GM19025 (cell line): ENCODE measurements around the gene THUMPD3.

Experiments
- ATAC-seq: cut with Tn5 transposase; IDR thresholded peaks from one replicate; pipeline ENCODE4 v1.9.1; 2021; ENCODE audit warnings: mild to moderate bottlenecking, low read depth, moderate library complexity; ENCODE audit not compliant: unreplicated experiment

THUMPD3 gene

DNA sequence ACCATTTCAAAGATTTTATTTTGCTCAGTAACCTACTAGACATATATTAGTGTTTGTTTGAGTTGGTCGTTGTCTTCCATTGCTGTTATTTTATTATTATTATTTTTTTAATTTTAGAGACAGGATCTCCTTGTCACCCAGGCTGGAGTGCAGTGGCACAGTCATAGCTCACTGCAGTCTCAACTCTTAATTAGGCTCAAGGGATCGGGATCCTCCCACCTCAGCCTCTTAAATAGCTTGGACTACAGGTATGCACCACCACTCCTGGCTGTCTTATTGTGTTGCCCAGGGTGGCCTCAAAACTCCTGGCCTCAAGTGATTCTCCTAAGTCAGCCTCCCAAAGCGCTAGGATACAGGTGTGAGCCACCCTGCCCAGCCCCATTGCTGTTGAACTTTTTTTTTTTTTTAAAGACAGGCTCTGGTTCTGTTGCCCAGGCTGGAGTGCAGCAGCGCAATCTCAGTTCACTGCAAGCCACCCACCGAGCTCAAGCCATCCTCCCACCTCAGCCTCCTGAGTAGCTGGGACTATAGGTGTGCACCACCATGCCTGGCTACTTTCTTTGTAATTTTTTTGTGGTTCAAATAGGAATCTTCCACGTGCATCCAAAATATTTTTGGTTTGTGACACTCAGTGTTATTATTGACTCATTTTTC, 52.8 kb downstream of the THUMPD3 start:
- ATAC-seq, result no peak

GRCh38 chr3:9416139-9416780, 53.4 kb downstream of the THUMPD3 start:
- ATAC-seq, result no peak

- no peak for ATAC-seq
Measured at GRCh38 chr3:9420850-9421549, 58.1 kb downstream of the THUMPD3 start.

GRCh38 chr3:9422712-9423424, 60.0 kb downstream of the THUMPD3 start:
- ATAC-seq, result no peak

DNA sequence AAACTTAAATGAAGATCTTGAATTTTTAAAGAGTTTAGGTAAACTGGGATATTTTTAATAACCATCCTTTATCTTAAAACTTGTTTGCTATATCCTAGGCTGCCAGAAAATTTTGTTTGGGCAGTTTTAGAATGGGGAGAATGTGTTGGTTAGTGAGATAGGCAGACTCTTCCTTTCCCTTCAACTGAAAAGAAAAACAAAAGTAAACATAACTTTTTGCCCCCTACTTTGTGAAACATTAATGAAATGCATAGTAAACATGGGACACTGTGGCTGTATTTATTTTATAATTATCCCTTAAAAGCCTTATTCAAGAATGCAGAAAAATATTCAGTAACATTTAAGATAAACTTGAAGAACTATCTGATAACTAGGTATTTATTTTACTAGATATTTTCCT, 65.6 kb downstream of the THUMPD3 start:
- ATAC-seq, result no peak

- ATAC-seq, result no peak
Measured at GRCh38 chr3:9430733-9431132, 67.9 kb downstream of the THUMPD3 start.

GRCh38 chr3:9433627-9434521, 71.0 kb downstream of the THUMPD3 start:
- no peak for ATAC-seq

DNA sequence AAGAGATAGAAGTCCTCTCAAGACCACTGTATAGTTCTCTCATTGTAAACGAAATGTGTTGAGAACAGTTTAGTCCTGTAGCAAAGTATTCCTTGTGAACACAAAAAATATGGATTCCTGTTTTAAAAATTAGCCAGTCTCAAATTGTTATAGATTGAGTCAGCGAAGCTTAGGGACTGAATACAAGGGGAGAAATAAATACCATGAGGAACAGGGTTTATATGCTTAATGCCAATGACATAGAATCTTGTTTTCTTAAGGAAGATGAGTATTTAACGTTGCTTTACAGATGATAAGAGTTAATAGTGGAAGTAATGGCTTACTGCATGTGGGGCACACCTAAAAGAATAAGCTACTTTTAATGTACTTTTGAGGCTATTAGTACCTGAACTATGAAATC, 72.5 kb downstream of the THUMPD3 start:
- no peak for ATAC-seq
